GM21528 (cell line): ENCODE results near the gene SCLY.

Experiments
- ATAC-seq: cut with Tn5 transposase; IDR thresholded peaks from one replicate; pipeline ENCODE4 v1.9.1; 2021; ENCODE audit warnings: mild to moderate bottlenecking, moderate library complexity; ENCODE audit not compliant: unreplicated experiment, low FRiP score

The SCLY gene

DNA sequence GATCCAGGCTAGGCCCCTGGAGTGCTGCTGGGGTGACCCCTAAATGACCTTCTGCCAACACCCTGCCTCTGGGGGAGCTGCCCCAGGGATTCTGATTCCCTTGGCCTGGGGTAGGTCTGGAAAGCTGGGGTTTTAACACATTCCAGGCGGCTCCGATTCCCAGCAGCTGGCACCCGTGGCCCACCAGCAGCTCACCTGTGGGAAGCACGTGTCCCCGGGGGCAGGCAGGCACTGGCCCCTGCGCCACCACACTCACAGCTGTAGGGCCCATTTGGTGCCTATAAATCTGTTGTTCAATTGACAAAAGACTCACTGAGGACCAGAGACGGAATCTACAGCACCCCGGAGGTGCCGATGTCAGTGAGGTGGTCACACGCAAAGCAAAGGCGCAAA lies 73.6 kb downstream of the SCLY start:
- ATAC-seq: no peak

DNA sequence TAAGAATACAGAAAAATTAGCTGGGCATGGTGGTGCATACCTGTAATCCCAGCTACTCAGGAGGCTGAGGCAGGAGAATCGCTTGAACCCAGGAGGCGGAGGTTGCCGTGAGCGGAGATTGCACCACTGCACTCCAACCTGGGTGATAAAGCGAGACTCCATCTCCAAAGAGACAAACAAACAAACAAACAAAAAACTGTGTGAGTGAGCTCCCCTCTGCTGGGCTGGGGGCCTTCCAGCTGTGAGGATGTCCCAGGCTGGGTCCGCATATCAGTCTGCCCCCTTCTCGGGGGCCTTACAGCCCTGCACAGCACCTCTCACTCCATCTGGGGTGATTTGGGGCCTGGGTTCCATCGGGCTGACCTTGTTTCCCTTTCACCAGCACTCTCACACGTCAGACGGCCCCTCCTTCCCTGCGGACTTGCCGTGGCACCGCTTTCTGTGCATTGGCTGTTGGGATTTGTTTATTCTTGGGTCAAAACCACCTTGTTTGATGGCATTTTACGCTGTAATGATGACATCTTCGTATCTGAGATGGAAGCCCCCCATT lies 74.9 kb downstream of the SCLY start:
- ATAC-seq: no peak

DNA sequence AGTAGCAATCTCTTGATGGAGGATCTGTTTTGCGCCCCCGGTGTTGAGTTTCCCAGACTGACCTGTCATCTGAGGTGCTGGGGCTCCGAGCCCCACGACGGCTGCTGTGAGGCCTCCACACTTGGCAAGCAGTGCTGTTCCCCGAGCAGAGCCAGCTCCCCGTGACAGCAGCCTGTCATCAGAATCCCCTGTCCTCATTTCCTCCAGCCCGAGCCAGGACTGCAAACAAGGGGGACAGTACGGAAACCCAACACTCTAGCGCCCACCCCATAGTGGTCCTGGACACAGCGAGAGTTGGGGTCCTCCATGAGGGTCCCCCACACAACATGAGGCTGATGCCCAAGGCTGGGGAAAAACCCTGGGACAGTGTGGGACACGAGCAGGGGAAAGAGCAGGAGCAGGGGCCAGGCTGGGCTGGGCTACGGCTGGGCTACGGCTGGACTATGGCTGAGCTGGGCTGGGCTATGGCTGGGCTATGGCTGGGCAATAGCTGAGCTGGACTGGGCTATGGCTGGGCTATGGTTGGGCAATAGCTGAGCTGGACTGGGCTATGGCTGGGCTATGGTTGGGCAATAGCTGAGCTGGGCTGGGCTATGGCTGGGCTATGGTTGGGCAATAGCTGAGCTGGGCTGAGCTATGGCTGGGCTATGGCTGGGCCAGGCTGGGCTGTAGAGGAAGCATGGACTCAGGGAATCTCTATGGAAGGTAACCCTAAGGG lies 76.2 kb downstream of the SCLY start:
- ATAC-seq: no peak

DNA sequence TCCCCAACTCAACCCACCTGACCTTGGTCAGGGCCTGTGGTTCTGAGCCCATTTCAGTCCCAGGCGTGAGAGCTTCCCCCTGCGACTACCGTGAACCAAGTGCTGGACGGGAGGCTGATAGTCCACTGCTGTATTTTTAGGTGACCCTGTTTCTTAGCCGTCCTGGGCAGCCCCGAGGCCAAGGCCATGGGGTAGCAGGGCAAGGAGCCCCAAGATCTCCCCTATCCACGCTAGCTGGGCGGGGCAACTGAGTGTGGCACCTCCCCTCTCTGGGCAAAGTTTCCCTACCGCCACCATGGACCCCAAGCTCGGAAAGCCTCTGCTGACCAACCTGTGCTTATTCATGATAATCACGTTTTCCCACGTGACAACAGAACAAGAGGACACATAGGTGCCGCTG lies 77.1 kb downstream of the SCLY start:
- ATAC-seq: no peak

DNA sequence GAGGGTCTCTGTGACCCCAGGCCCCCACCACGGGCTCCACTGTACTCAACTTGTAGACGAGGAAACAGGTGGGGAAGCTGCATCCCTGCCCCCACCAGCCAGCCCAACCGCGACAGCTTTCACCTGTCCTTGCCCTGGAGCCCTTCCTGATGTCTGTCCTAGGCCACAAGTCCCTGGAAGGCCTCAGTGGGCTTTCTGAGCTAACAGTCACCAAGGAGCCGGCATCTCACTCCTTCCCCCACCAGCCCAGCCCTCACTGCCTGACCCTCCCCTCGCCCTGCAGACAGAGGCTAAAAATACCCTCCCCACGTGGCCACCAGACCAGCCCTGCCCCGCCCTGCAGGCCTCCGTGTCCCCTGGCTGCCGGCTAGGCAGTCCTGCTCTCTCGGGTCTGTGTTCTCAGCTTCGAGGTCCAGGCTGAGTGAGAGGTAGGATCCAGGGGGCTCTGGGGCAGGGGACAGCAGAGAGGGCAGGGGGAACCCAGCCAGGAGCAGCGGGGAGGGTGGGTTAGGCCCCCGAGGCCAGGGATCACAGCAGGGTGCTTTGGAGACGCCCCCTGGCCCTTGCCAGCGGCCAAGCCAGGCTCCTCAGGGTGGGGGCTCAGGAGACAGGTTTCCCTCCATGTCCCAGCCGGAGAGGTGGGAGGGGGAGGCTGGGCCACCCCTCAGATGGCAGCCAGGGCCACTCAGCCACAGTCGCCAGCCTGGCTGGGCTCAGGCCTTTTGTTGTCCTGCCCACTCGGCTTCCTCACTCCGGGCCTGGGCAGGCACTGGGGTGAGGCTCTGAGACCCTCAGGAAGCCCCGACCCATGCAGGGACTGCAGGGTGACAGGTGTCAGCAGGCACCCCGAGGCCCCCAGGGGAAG lies 77.8 kb downstream of the SCLY start, which contains the start of gene KLHL30:
KLHL30 (plus strand) TSS at position 338 of the 865 bp plus-strand sequence. CDS start 2,087 bp downstream, outside the sequence.
- no peak for ATAC-seq

DNA sequence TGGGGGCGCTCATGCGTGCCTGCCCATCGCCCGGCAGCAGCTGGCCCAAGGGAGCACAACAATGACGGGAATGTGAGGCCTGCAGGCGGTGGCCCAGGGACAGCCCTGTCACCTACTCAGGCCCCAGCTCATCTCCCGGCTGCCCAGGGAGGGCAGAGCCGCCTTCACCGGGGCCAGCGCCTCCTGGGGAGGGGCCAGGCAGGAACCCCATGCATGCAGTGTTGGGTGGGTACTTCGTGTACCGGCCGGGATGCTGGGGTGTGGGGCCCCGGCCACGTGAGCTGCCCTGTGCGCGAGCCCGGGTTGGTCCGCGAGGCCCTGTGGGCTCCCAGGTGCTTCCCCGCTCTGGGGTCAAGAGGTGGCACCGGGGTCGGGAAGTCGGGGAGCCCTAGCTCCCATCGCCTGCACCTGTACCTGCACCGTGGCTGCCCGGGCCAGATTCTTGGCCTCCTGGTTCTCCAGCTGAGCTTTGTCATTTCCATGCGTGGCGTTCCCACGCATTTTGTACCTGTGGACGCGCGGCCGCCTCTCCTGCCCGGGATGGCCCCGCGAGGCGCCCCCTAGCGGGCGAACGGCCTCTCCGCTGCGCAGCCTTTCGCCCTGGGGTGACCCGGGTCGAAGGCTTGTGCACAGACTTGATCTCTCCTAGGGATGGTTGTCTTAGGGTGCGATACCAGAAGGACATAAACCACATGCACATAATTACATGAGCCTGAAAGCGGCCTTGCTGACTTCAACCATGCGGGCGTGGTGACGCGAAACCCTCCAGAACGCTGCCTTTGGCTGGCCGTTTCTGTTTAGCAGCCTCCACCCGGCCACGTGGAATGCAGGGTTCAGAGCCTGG lies 78.6 kb downstream of the SCLY start:
- no peak for ATAC-seq

DNA sequence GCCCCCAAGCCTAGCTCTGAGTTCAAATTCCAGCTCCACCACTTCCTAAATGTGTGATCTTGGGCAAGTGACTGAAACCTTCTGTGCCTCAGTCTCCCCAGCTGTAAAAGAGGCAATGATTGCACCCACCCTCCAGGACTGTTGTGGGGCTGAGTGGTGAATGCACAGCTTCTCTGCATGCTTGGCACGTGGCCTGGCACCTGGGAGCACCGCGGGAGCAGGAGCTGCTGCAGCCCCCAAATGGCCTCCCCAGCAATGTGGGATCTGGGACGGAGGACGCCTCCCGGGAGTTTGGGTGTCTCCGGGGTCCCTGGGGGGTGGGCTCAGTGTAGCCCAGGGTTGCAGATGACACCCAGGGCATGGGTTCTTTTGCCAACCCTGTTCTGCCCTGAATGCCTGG lies 79.2 kb downstream of the SCLY start:
- ATAC-seq: no peak

DNA sequence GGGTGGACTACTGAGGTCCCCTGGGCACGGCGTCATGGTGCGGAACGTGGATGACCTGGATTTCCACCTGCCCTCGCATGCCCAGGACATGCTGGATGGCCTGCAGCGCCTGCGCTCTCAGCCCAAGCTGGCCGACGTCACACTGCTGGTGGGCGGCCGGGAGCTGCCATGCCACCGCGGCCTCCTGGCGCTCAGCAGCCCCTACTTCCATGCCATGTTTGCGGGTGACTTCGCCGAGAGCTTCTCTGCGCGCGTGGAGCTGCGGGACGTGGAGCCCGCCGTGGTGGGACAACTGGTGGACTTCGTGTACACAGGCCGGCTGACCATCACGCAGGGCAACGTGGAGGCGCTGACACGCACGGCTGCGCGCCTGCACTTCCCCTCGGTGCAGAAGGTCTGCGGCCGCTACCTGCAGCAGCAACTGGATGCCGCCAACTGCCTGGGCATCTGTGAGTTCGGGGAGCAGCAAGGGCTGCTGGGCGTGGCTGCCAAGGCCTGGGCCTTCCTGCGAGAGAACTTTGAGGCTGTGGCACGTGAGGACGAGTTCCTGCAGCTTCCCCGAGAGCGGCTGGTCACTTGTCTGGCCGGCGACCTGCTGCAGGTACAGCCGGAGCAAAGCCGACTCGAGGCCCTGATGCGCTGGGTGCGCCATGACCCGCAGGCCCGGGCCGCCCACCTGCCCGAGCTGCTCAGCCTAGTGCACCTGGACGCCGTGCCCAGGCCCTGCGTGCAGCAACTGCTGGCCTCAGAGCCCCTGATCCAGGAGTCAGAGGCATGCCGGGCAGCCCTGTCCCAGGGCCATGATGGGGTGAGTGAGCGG lies 80.1 kb downstream of the SCLY start:
- ATAC-seq: no peak

DNA sequence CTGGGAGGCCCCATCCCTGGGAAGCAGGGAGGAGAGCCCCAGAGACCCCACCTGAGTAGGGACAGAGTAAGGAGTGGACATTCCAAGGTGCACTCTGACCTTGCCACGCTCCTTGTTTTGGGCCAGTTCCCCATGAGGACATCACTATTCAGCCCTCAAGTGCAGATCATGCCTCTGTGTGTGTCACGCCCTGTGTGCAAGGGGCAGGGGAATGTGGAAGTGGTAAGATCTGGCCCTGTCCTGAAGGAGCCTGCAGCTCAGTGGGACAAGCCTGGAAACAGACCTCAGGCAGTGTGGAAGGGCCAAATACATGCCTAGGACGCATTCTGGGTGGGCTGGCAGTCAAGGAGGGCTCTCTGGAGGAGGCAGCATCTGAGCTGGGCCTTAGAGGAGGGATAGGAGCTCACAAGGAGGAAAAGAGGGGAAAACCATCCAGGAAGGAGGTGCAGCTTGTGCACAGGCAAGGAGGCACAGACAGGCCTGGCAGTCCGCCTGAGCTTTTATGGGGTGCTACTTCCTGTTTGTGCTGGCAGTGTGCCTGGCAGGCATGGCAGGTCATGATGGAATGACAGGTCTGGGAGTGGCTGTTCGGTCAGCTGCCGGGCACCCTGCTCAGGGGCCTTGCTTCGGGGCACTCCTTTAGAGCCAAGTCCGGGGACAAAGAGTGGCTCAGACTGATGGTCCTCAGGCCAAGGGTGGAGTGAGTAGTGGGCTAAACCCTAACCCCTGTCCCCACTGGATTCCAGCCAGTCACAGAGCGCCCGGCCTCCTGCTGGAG lies 80.9 kb downstream of the SCLY start:
- ATAC-seq: no peak

DNA sequence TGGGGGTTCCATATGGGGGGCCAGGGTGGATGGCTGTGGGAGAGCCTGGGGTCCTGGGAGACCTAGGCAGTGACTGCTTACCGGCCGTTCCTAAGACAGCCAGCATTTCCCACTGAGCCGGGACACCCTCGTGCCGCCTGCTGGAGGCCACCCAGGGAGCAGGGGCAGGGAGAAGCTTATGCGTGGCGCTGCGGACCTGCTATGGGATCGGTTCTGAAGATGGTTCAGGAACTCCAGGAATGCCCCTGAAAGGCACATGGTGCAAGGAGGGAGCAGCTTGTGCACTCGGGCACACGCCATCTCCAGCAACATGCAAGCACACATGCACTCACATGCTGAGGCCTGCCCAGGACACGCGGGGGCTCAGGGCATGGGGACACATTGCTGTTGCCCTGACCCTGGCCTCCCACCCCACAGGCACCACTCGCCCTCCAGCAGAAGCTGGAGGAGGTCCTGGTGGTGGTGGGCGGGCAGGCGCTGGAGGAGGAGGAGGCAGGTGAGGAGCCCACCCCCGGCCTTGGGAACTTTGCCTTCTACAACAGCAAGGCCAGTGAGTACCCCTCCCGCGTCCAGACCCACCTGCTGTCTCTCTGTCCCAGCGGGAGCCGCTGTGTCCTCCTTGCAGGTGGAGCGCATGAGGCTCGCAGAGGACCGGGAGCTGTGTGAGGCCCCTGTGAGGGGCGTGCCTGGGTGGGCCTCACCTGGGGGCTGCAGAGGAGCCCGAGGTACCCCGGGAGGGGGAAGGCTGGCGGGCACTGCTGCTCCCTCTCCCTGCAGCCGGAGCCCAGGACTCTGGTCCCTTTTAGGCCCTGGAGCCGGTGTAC lies 81.8 kb downstream of the SCLY start:
- no peak for ATAC-seq

DNA sequence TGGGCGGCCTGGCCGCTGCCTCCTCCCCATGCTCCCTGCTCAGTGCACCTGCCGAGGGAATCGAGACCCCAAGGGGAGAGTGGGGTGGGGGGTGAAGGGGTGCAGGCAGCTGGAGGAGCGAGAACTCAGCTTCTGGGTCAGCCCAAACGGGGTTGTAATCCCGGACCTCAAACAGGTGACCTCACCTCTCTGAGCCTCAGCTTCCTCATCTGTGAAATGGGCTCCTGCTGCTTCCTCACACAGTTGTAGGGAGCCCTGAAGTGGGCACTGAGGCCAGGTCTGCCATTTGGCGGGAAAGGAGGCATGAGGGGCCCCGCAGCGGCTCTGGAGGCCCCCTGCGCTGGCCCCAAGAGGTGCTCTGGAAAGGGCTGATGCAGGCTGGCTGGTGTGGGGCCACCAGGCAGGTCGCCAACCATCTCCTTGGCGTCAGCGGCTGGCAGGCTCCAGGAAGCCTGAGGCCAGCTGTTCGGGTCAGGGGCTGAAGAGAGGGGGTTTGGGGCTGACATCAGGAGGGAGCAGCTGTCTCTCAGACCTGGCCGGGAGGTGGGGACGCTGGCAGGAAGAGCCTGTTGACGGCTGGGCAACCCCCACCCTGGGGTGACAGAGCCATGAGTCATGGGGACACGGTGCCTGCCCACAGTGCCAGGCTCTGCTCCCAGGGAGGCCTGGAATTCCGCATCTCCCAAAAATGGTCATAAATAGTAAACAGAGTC lies 82.6 kb downstream of the SCLY start:
- no peak for ATAC-seq

DNA sequence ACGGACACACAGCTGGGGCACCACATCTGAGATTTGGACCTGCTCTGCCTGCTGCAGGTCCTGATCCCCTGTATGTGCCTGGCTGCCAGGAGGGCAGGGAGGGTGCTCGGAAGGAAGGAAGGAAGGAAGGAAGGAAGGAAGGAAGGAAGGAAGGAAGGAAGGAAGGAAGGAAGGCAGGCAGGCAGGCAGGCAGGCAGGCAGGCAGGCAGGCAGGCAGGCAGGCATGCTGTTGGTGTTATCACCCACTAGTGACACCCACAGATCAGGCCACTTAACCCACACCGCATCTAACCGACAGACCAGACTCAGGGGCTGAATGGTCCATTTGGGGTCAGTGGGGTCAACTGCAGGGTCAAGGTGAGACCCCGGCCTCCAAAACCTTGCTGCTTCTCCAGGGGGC lies 83.5 kb downstream of the SCLY start:
- ATAC-seq: no peak

DNA sequence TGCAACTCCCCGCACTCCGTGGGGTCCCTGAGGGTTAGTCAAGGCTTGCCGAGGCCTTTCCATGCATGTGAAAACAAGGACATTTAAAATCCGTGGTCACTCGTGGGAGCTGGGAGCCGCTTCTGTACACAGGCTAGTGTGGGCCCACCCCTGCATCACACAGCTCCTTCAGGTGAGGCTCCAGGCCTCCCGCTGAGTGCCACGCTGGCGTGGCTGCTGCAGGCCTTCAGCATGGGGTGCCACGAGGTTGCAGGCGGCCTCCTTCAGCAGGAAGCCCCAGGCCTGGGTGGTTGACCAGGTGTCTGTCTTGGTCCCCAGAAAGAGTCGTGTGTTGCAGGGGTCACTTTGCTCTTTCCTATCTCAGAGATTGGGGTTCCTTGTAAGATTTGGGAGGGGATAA lies 84.2 kb downstream of the SCLY start:
- no peak for ATAC-seq

DNA sequence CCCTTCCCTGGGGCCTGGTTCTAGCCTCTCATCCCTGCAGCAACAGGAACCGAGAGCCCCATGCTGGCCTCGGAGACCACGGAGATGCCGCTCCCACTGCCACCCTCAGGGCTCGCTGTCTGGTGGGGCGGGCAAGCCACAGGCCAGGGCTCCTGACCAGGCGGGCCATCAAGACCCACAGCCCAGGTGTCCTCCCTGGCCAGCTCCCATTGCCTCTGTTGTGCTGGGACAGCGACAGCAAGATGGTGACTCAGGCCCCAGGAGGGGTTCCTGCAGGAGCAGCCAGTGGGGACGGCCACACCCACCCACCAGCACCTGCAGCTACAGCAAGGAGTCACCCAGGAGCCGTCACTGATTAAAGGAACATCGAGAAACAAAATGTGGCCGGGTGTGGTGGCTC lies 85.0 kb downstream of the SCLY start:
- no peak for ATAC-seq

DNA sequence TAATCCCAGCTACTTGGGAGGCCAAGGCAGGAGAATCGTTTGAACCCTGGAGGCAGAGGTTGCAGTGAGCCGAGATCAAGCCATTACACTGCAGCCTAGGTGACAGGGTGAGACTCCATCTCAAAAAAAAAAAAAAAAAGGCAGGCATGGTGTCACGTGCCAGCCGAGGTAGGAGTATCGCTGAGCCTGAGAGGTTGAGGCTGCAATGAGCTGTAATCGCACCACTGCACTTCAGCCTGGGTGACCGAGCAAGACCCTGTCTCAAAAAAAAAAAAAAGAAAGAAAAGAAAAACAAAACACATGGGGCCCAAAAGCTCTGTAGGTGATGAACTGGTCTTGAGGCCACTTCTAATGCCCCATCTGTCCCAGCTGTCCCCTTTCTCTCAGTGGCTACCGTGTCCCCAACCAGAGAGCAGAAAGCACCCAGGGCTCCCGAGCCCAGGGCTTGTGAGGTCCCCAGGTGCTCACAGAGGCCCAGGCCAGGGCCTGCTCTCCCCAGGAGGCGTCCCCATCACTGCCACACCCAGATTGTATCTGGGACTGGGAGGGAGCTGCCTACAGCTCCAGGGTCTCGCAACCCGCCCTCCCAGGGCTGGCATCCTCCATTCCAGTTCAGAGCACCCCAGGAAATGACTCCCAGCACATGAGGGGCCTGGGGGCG lies 86.2 kb downstream of the SCLY start:
- no peak for ATAC-seq

DNA sequence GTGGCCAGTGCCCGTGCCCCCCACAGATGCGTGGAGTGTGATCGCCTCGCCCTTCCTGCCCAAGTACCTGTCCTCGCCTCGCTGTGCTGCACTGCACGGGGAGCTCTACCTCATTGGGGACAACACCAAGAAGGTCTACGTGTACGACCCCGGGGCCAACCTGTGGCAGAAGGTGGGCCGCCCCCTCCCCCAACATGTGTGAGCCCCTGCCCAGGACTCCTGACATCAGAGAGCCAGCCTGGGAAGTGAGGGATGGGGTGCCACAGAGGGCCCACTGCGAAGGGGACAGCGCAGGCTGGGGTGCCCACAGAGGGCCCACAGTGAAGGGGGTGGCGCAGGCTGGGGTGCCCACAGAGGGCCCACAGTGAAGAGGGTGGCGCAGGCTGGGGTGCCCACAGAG lies 88.2 kb downstream of the SCLY start:
- ATAC-seq: no peak
